CD4-positive, alpha-beta T cell (primary cell): Measurements from ENCODE around the gene LRRC75B. TPM values are rescaled to one million over a fixed set of nuclear protein-coding genes. Genes with fewer than 3 reads are reported as not detected.
"Not testable (repeated sequence)": the region's sequence is repeated elsewhere in the genome, so short reads cannot be mapped to it uniquely, and the experiment has no call there.

Experiments used
- ATAC-seq: fragments of 200-7000 bp; cut with Tn5 transposase; one replicate; pipeline ENCODE4 v1.10.0; 2022; ENCODE audit warnings: mild to moderate bottlenecking; ENCODE audit not compliant: poor library complexity
- CTCF ChIA-PET: fragments of 350-600 bp; sonication (Branson Sonifier 250); formaldehyde crosslinking; loops from one replicate; lab custom pipeline; 2021; ENCODE audit warnings: antibody characterized with exemption, inconsistent platforms; lab: Charles Lee
- POLR2A ChIA-PET: fragments of 350-600 bp; sonication (Branson Sonifier 250); formaldehyde crosslinking; loops from one replicate; lab custom pipeline; 2021; ENCODE audit warnings: antibody characterized with exemption, inconsistent platforms; lab: Charles Lee
- DNase-seq, 14 experiments: peaks; one replicate each; pipeline ENCODE4 v3.0.0-alpha.2; 2013 to 2020; ENCODE audit warnings: mixed read lengths in 2 of 14
- H3K27ac ChIP-seq, 2 donors: one replicate each; pipeline versions ENCODE4 v1.5.1 to v1.7.0; 2013; ENCODE audit warnings: low read length in 2 of 2, low read depth in 1 of 2, mild to moderate bottlenecking in 1 of 2
- H3K27me3 ChIP-seq, 2 experiments: 1 replicate in 1 of 2; 2 replicates in 1 of 2; pipeline versions ENCODE4 v1.6.1 to v1.7.0; 2013; ENCODE audit warnings: low read length in 2 of 2, control low read depth in 1 of 2, mild to moderate bottlenecking in 1 of 2, moderate library complexity in 1 of 2; ENCODE audit not compliant: insufficient read depth in 2 of 2, control insufficient read depth in 1 of 2
- H3K36me3 ChIP-seq: one replicate; pipeline ENCODE4 v1.6.1; 2013; ENCODE audit warnings: low read length, control low read depth; ENCODE audit not compliant: insufficient read depth
- H3K4me1 ChIP-seq: one replicate; pipeline ENCODE4 v1.6.1; 2013; ENCODE audit warnings: low read length, control low read depth; ENCODE audit not compliant: insufficient read depth
- H3K4me3 ChIP-seq: one replicate; pipeline ENCODE4 v1.5.1; 2013; ENCODE audit warnings: mild to moderate bottlenecking, low read length, moderate library complexity
- H3K9me3 ChIP-seq, 2 experiments: 1 replicate in 1 of 2; 2 replicates in 1 of 2; pipeline versions ENCODE4 v1.6.1 to v1.7.0; 2013; ENCODE audit warnings: low read length in 2 of 2, mild to moderate bottlenecking in 2 of 2, control low read depth in 1 of 2, moderate library complexity in 1 of 2; ENCODE audit not compliant: control insufficient read depth in 1 of 2, insufficient read depth in 1 of 2
- H3K27ac Mint-ChIP-seq: one replicate; pipeline ENCODE4 v1.8.0; 2020; ENCODE audit warnings: mixed read lengths
- H3K27me3 Mint-ChIP-seq: one replicate; pipeline ENCODE4 v1.8.0; 2021; ENCODE audit warnings: mixed read lengths
- H3K36me3 Mint-ChIP-seq: one replicate; pipeline ENCODE4 v1.8.0; 2021; ENCODE audit warnings: low read depth, mixed read lengths
- H3K4me1 Mint-ChIP-seq: one replicate; pipeline ENCODE4 v1.8.0; 2021; ENCODE audit warnings: low read depth, mixed read lengths
- H3K4me3 Mint-ChIP-seq: one replicate; pipeline ENCODE4 v1.8.0; 2020; ENCODE audit warnings: mild to moderate bottlenecking, mixed read lengths
- H3K9me3 Mint-ChIP-seq: one replicate; pipeline ENCODE4 v1.8.0; 2020; ENCODE audit warnings: mixed read lengths
- intact Hi-C, 2 experiments: fragments of 100-400 bp; cut with DNase I in 1 of 2; cut with micrococcal nuclease in 1 of 2; formaldehyde crosslinking; loops; one replicate each; pipeline versions ENCODE4 v1.15.1 to v1.9.0; 2023 to 2025; cut with DNase I, micrococcal nuclease
- total RNA-seq, 174 experiments: library from RNA in 2 of 174; stranded (reverse) in 2 of 174; gene quantifications; one replicate each; pipeline ENCODE4 v1.2.3 and lab custom pipeline; 2021 to 2026
- TF ChIP-seq, protein P1 (sequence below): fragments of 200-600 bp; IDR thresholded peaks from one replicate; pipeline ENCODE4 v1.8.0; 2022; ENCODE audit warnings: antibody characterized with exemption, mild to moderate bottlenecking

LRRC75B gene
- total RNA-seq, 2 experiments from 2014 or later: not detected

GRCh38 chr22:24632642-24633041, 39.8 kb upstream of the LRRC75B start:
- H3K27ac Mint-ChIP-seq: not testable (repeated sequence)
- intact Hi-C loops: loop anchor here in 1 of 2 experiments (10.0 kb wide), 1 partner anchor 122 kb away; no protein-coding TSS in a partner anchor

DNA sequence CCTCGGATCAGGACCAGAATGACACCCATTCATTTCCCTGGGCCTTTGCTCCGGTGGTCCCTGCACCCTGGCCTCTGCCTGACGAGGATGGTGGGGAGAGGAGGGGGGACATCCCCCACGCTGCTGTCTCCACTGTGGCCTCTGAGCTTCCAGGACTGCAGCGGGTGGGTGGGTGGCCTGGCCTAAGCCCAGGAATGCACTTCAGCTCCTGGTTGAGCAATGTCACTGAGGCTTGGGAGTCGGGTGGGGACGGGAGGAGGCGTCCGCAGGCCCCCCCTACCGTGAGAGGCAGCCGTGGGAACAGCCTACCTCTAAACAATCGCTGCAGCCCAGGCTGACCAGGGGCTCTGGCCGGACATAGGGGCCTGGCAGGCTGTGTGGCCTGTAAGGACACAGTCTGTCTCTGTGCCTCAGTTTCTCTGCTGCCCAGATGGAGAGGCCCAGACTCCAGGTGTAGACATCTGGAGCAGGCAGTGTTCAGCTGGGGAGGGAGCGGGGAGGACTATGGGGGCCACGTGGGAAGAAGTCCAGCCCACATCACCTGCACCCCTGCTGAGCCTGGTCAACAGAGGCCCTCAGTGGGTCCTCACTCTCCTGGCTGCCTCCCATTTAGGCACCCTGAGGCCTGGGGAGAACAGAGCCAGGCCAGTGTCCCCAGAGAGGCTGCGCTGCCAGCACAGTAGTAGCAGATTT, 38.7 kb upstream of the LRRC75B start:
- H3K4me3 Mint-ChIP-seq, H3K27ac Mint-ChIP-seq, H3K27me3 ChIP-seq, H3K27me3 Mint-ChIP-seq, H3K9me3 ChIP-seq, CTCF ChIA-PET, H3K36me3 Mint-ChIP-seq, ATAC-seq, H3K4me3 ChIP-seq, H3K9me3 Mint-ChIP-seq, DNase-seq, POLR2A ChIA-PET, H3K36me3 ChIP-seq, H3K27ac ChIP-seq: not testable (repeated sequence)
- intact Hi-C loops: loop anchor here in 1 of 2 experiments (10.0 kb wide), 1 partner anchor 123 kb away; no protein-coding TSS in a partner anchor
- H3K4me1 Mint-ChIP-seq: peaks cover 19% of the 10 kb centered on the region
- peaks cover 14% of the 10 kb centered on the region for H3K4me1 ChIP-seq

More at GRCh38 chr22:24632642-24633041, 39.8 kb upstream of the LRRC75B start:
- H3K36me3 ChIP-seq, H3K4me3 Mint-ChIP-seq, H3K27ac ChIP-seq, CTCF ChIA-PET, H3K9me3 Mint-ChIP-seq, DNase-seq, H3K27me3 Mint-ChIP-seq, ATAC-seq, H3K27me3 ChIP-seq, H3K4me3 ChIP-seq, H3K36me3 Mint-ChIP-seq, H3K9me3 ChIP-seq, POLR2A ChIA-PET: not testable (repeated sequence)
- H3K4me1 ChIP-seq: peaks cover 14% of the 10 kb centered on the region
- H3K4me1 Mint-ChIP-seq: peaks cover 21% of the 10 kb centered on the region

DNA sequence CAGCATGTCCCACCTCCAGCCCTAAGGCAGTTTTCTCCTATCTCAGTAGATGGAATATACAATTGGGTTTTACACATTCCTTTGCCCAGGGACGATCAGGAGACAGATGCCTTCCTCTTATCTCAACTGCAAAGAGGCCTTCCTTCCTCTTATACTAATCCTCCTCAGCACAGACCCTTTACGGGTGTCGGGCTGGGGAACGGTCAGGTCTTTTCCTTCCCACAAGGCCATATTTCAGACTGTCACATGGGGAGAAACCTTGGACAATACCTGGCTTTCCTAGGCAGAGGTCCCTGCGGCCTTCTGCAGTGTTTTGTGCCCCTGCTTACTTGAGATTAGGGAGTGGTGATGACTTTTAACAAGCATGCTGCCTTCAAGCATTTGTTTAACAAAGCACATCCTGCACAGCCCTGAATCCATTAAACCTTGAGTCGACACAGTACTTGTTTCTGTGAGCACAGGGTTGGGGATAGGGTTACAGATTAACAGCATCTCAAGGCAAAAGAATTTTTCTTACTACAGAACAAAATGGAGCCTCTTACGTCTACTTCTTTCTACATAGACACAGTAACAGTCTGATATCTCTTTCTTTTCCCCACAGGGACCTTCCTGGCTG, 38.0 kb upstream of the LRRC75B start:
- H3K36me3 ChIP-seq, H3K27ac Mint-ChIP-seq, H3K9me3 ChIP-seq, ATAC-seq, H3K27me3 Mint-ChIP-seq, H3K4me3 Mint-ChIP-seq, DNase-seq, POLR2A ChIA-PET, H3K36me3 Mint-ChIP-seq, H3K4me3 ChIP-seq, H3K9me3 Mint-ChIP-seq, CTCF ChIA-PET, H3K27ac ChIP-seq, H3K27me3 ChIP-seq: not testable (repeated sequence)
- H3K4me1 ChIP-seq: peaks cover 14% of the 10 kb centered on the region
- intact Hi-C loops: loop anchor here in 1 of 2 experiments (10.0 kb wide), 1 partner anchor 124 kb away; no protein-coding TSS in a partner anchor
- H3K4me1 Mint-ChIP-seq: peaks cover 16% of the 10 kb centered on the region

DNA sequence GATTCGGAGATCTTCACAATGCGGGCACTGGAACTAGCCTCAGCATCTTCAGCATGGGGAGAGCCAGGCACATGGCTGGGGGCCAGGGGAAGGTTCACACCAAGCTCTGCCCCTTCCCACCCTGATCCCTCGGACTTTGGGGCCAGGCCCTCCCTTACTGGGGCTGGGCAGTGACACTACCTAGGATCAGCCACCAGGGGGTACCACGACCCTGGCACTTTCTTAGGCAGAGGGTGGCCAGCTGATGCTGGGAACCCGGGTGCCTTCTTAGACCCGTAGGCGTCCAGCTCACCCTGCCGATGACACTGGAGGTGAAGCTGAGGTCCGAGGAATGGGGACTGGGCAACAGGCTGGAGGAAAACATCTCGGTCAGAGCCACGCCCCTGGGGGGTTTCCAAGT, 36.2 kb upstream of the LRRC75B start:
- intact Hi-C loops, H3K9me3 Mint-ChIP-seq, H3K4me1 ChIP-seq, H3K27ac Mint-ChIP-seq, H3K4me3 ChIP-seq, ATAC-seq, H3K27me3 Mint-ChIP-seq, H3K36me3 Mint-ChIP-seq, POLR2A ChIA-PET, H3K4me1 Mint-ChIP-seq, H3K36me3 ChIP-seq, H3K4me3 Mint-ChIP-seq, H3K27ac ChIP-seq, CTCF ChIA-PET, H3K9me3 ChIP-seq, H3K27me3 ChIP-seq: not testable (repeated sequence)
- DNase-seq: peak in 5 of 14 experiments; percentile 2 to 44 (median 20)
- TF ChIP-seq, protein P1, sequence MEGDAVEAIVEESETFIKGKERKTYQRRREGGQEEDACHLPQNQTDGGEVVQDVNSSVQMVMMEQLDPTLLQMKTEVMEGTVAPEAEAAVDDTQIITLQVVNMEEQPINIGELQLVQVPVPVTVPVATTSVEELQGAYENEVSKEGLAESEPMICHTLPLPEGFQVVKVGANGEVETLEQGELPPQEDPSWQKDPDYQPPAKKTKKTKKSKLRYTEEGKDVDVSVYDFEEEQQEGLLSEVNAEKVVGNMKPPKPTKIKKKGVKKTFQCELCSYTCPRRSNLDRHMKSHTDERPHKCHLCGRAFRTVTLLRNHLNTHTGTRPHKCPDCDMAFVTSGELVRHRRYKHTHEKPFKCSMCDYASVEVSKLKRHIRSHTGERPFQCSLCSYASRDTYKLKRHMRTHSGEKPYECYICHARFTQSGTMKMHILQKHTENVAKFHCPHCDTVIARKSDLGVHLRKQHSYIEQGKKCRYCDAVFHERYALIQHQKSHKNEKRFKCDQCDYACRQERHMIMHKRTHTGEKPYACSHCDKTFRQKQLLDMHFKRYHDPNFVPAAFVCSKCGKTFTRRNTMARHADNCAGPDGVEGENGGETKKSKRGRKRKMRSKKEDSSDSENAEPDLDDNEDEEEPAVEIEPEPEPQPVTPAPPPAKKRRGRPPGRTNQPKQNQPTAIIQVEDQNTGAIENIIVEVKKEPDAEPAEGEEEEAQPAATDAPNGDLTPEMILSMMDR: peak; percentile 16

- H3K27ac ChIP-seq, H3K9me3 ChIP-seq, H3K27ac Mint-ChIP-seq, H3K9me3 Mint-ChIP-seq, H3K36me3 ChIP-seq, intact Hi-C loops, H3K27me3 ChIP-seq, DNase-seq, CTCF ChIA-PET, H3K4me3 Mint-ChIP-seq, H3K4me3 ChIP-seq, H3K36me3 Mint-ChIP-seq, H3K4me1 Mint-ChIP-seq, ATAC-seq, H3K4me1 ChIP-seq, H3K27me3 Mint-ChIP-seq, POLR2A ChIA-PET: not testable (repeated sequence)
These were observed 35.0 kb upstream of the LRRC75B start for GRCh38 chr22:24627911-24628310.

GRCh38 chr22:24622596-24622995, 29.7 kb upstream of the LRRC75B start:
- H3K27ac Mint-ChIP-seq, H3K27me3 Mint-ChIP-seq, H3K9me3 ChIP-seq, H3K4me3 Mint-ChIP-seq, ATAC-seq, intact Hi-C loops, H3K27me3 ChIP-seq, H3K36me3 ChIP-seq, H3K27ac ChIP-seq, H3K9me3 Mint-ChIP-seq, POLR2A ChIA-PET, H3K4me3 ChIP-seq, H3K36me3 Mint-ChIP-seq, CTCF ChIA-PET, H3K4me1 ChIP-seq, H3K4me1 Mint-ChIP-seq: not testable (repeated sequence)
- peak in 4 of 14 experiments; percentile 14 to 39 (median 24) for DNase-seq
